WTC11 (cell line): ENCODE measurements around the gene MMP28. TPM values are rescaled to one million over a fixed set of nuclear protein-coding genes. Genes with fewer than 3 reads are reported as not detected.

Experiments used
- ATAC-seq: fragments of 200-7000 bp; cut with Tn5 transposase; 2 replicates; pipeline ENCODE4 v1.10.0; 2021; ENCODE audit warnings: mild to moderate bottlenecking, moderate library complexity
- CTCF ChIA-PET: fragments of 300-600 bp; sonication (Branson Sonifier 250); formaldehyde crosslinking; loops from one replicate; lab custom pipeline; 2021; ENCODE audit warnings: antibody characterized with exemption; lab: Charles Lee
- POLR2A ChIA-PET: fragments of 350-600 bp; sonication (Branson Sonifier 250); formaldehyde crosslinking; loops from one replicate; lab custom pipeline; 2021; ENCODE audit warnings: antibody characterized with exemption; lab: Charles Lee
- DNase-seq: peaks from one replicate; pipeline ENCODE4 v3.0.0; 2021; ENCODE audit warnings: low spot score
- H3K27ac Mint-ChIP-seq: 2 replicates; pipeline ENCODE4 v1.8.0; 2021; ENCODE audit warnings: mixed read lengths
- H3K27me3 Mint-ChIP-seq: 2 replicates; pipeline ENCODE4 v1.8.0; 2021; ENCODE audit warnings: low read depth, mild to moderate bottlenecking, moderate library complexity, mixed read lengths
- H3K36me3 Mint-ChIP-seq: 2 replicates; pipeline ENCODE4 v1.8.0; 2021; ENCODE audit warnings: mixed read lengths
- H3K4me1 Mint-ChIP-seq: 2 replicates; pipeline ENCODE4 v1.8.0; 2022; ENCODE audit warnings: mixed read lengths
- H3K4me3 Mint-ChIP-seq: 2 replicates; pipeline ENCODE4 v1.8.0; 2021; ENCODE audit warnings: mild to moderate bottlenecking, moderate library complexity, mixed read lengths
- H3K9me3 Mint-ChIP-seq: 2 replicates; pipeline ENCODE4 v1.8.0; 2021; ENCODE audit warnings: mixed read lengths
- ATF1 ChIP-seq: sonication (generic); formaldehyde crosslinking; IDR thresholded peaks from 2 replicates; pipeline ENCODE4 v1.8.1; 2023; ENCODE audit warnings: mild to moderate bottlenecking, moderate library complexity, missing genetic modification reagents
- FOXK1 ChIP-seq: sonication (generic); formaldehyde crosslinking; IDR thresholded peaks from 2 replicates; pipeline ENCODE4 v1.8.0; 2022; ENCODE audit warnings: mild to moderate bottlenecking, moderate library complexity, missing genetic modification reagents
- FOXP1 ChIP-seq: sonication (generic); formaldehyde crosslinking; IDR thresholded peaks from 2 replicates; pipeline ENCODE4 v1.8.0; 2022; ENCODE audit warnings: missing genetic modification reagents, mild to moderate bottlenecking, moderate library complexity, borderline replicate concordance
- GABPB1 ChIP-seq: sonication (generic); formaldehyde crosslinking; IDR thresholded peaks from 2 replicates; pipeline ENCODE4 v1.8.1; 2023; ENCODE audit warnings: mild to moderate bottlenecking, missing genetic modification reagents
- MYBL2 ChIP-seq: sonication (generic); formaldehyde crosslinking; IDR thresholded peaks from 2 replicates; pipeline ENCODE4 v1.8.1; 2023; ENCODE audit warnings: mild to moderate bottlenecking, moderate library complexity, missing genetic modification reagents
- NFYB ChIP-seq: sonication (generic); formaldehyde crosslinking; conservative IDR thresholded peaks from 2 replicates; pipeline ENCODE4 v1.8.0; 2022; ENCODE audit warnings: low read depth, missing genetic modification reagents
- SMAD4 ChIP-seq: sonication (generic); formaldehyde crosslinking; IDR thresholded peaks from 2 replicates; pipeline ENCODE4 v1.8.0; 2022; ENCODE audit warnings: mild to moderate bottlenecking, missing genetic modification reagents
- SP1 ChIP-seq: sonication (generic); formaldehyde crosslinking; conservative IDR thresholded peaks from 2 replicates; pipeline ENCODE4 v1.8.1; 2022; ENCODE audit warnings: missing genetic modification reagents
- ZNF396 ChIP-seq: fragments of 250-450 bp; sonication (Bioruptor Pico); IDR thresholded peaks from 2 replicates; pipeline ENCODE4 v1.8.0; 2021; ENCODE audit warnings: mild to moderate bottlenecking, moderate library complexity, borderline replicate concordance
- total RNA-seq: library from RNA; stranded (reverse); gene quantifications from 3 replicates; pipeline ENCODE4 v1.2.3, GENCODE V29; 2021
- TF ChIP-seq, protein P1 (sequence below): sonication (generic); formaldehyde crosslinking; IDR thresholded peaks from 2 replicates; pipeline ENCODE4 v1.8.1; 2023; ENCODE audit warnings: mild to moderate bottlenecking, missing genetic modification reagents, moderate library complexity
- TF ChIP-seq, protein P2 (sequence below): sonication (generic); formaldehyde crosslinking; IDR thresholded peaks from 2 replicates; pipeline ENCODE4 v1.8.0; 2022; ENCODE audit warnings: mild to moderate bottlenecking, missing genetic modification reagents
- TF ChIP-seq, protein P3 (sequence below): sonication (generic); formaldehyde crosslinking; IDR thresholded peaks from 2 replicates; pipeline ENCODE4 v1.8.1; 2022; ENCODE audit warnings: missing genetic modification reagents, borderline replicate concordance
- TF ChIP-seq, protein P4 (sequence below): fragments of 250-450 bp; sonication (Bioruptor Pico); IDR thresholded peaks from 2 replicates; pipeline ENCODE4 v2.1.2; 2022; ENCODE audit warnings: mild to moderate bottlenecking, moderate library complexity
- TF ChIP-seq, protein P5 (sequence below): sonication (generic); formaldehyde crosslinking; IDR thresholded peaks from 2 replicates; pipeline ENCODE4 v1.8.0; 2023; ENCODE audit warnings: mild to moderate bottlenecking, missing genetic modification reagents
- TF ChIP-seq, protein P6 (sequence below): sonication (generic); formaldehyde crosslinking; IDR thresholded peaks from 2 replicates; pipeline ENCODE4 v1.8.1; 2022; ENCODE audit warnings: mild to moderate bottlenecking, moderate library complexity, missing genetic modification reagents
- TF ChIP-seq, protein P7 (sequence below): sonication (generic); formaldehyde crosslinking; IDR thresholded peaks from 2 replicates; pipeline ENCODE4 v1.8.1; 2023; ENCODE audit warnings: mild to moderate bottlenecking, missing genetic modification reagents
- TF ChIP-seq, protein P8 (sequence below): sonication (generic); formaldehyde crosslinking; IDR thresholded peaks from 2 replicates; pipeline ENCODE4 v1.8.0; 2023; ENCODE audit warnings: missing genetic modification reagents

The MMP28 gene
- total RNA-seq, 1 experiment from 2014 or later = 0.22 TPM

DNA sequence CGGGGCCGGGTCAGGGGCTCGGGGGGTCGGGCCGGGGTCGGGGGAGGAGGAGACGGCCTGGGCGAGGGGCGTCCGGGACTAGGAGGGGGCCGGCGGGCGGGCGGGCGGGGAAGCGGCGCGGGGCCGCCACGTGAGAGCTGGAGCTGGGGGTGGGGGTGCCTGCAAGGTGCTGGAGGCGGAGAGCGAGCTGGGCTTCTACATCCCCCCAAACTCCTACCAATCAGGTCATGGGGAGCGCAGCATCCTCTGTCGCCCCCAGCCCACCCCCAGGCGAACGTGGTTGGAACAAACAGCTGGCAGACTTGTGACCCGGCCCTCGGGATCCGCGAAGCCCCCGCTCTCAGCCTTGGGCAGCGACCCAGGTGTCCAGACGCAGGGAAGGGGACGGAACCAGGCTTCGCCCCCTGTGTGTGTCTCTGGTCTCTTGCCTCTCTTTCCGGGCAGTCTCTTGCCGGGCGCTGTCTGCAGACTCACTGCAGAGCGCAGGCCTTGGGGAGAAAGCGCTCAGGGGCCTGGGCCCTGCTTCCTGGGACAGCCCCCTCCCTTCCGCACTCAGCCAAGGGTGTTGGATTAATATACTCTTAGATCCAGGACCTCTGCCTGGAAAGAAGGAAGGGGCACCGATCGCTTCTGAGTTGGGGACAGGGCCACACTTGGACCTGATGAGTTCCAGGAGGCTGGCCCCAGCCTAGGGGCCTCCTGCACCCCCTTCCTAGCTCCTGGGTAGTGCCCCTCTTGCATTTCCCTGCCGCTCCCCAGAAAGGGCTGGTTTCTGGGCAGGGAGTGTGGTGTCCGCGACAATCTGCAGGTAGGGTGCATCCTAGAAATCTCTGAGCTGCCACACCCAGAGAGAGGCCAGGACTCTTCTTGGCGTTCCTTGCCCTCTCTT lies 63.3 kb downstream of the MMP28 start:
- Mint-ChIP-seq H3K4me3 (peak overlapping the region; percentile 85), H3K4me1 (peaks cover 35% of the 10 kb centered on the region), H3K27ac (no peak overlapping the region), H3K36me3 (no peaks in the 10 kb centered on the region), H3K27me3 (peaks cover 16% of the 10 kb centered on the region), H3K9me3 (no peaks in the 10 kb centered on the region)
- no peak for DNase-seq
- CTCF ChIA-PET = interaction anchor here (0.9 to 8.1 kb wide), 10 partner anchors 9 to 139 kb away, joined by 3 to 85 read pairs (median 10); partner anchors contain the start of gene TAF15
- POLR2A ChIA-PET = interaction anchor here (0.5 to 1.6 kb wide), 5 partner anchors 7 to 116 kb away, joined by 3 to 7 read pairs (median 3); partner anchors contain the start of gene TAF15
- TF ChIP-seq ATF1 (CRISPR knock-in tag) = no peak
- TF ChIP-seq, protein P1, sequence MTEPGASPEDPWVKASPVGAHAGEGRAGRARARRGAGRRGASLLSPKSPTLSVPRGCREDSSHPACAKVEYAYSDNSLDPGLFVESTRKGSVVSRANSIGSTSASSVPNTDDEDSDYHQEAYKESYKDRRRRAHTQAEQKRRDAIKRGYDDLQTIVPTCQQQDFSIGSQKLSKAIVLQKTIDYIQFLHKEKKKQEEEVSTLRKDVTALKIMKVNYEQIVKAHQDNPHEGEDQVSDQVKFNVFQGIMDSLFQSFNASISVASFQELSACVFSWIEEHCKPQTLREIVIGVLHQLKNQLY (CRISPR knock-in tag) = no peak
- TF ChIP-seq, protein P2, sequence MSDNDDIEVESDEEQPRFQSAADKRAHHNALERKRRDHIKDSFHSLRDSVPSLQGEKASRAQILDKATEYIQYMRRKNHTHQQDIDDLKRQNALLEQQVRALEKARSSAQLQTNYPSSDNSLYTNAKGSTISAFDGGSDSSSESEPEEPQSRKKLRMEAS (CRISPR knock-in tag) = peak; percentile 2; the same call in 1 of the 2 replicates
- peak; percentile 32 for ATAC-seq

DNA sequence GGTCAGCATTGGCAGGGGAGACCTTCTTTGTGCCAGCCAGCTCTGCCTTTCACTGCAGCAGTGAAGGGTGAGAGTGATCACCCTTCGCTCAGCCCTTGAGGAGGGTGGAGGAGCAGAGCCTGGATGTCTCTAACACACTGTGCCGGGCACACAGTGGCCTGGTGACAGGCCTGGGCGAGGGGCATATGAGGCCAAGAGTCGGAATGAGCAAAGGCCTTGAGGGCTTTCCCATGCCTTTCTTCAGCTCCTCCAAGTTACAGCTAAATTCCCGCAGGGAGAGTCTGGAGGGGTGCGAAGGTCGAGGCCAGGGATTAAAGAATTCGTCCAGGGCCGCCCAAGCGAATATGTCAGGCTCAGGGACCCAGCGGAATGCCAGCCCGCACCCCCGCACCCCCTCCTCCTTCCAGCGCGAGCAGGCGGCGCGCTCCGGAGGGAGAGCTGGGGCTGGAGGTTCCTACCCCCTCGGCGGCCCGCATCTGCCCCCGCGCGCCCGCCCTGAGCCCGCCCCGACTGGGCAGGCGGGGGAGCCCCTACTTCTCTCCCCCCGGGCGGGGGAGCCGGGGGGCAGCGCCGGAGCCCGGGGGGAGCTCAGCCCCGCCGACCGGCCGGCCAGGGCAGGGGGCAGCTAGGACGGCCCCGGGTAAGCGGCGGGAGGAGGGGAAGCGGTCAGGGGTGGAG lies 64.1 kb downstream of the MMP28 start, which contains the start of gene RASL10B:
TSS of gene RASL10B (plus strand) at position 401 of the 678 bp plus-strand sequence. CDS start 3,546 bp downstream, outside the sequence.
- peak; percentile 80 for DNase-seq
- peaks cover 16% of the 10 kb centered on the region for H3K27me3 Mint-ChIP-seq
- POLR2A ChIA-PET = interaction anchor here (1.0 to 1.6 kb wide), 2 partner anchors 8 to 77 kb away, joined by 3 to 7 read pairs; partner anchors contain the start of gene TAF15
- H3K4me1 Mint-ChIP-seq = peaks cover 39% of the 10 kb centered on the region
- no peak within 1 kb of the TSS for H3K27ac Mint-ChIP-seq
- CTCF ChIA-PET = interaction anchor here (0.9 to 8.1 kb wide), 11 partner anchors 9 to 140 kb away, joined by 3 to 85 read pairs (median 7); partner anchors contain the start of gene TAF15
- H3K4me3 Mint-ChIP-seq = peak within 1 kb of the TSS; percentile 85
- H3K36me3 Mint-ChIP-seq = no peaks in the 10 kb centered on the region
- ATAC-seq = peak; percentile 75
- H3K9me3 Mint-ChIP-seq = no peaks in the 10 kb centered on the region
- TF ChIP-seq, protein P3, sequence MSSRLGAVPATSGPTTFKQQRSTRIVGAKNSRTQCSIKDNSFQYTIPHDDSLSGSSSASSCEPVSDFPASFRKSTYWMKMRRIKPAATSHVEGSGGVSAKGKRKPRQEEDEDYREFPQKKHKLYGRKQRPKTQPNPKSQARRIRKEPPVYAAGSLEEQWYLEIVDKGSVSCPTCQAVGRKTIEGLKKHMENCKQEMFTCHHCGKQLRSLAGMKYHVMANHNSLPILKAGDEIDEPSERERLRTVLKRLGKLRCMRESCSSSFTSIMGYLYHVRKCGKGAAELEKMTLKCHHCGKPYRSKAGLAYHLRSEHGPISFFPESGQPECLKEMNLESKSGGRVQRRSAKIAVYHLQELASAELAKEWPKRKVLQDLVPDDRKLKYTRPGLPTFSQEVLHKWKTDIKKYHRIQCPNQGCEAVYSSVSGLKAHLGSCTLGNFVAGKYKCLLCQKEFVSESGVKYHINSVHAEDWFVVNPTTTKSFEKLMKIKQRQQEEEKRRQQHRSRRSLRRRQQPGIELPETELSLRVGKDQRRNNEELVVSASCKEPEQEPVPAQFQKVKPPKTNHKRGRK (CRISPR knock-in tag) = no peak
- TF ChIP-seq, protein P4, sequence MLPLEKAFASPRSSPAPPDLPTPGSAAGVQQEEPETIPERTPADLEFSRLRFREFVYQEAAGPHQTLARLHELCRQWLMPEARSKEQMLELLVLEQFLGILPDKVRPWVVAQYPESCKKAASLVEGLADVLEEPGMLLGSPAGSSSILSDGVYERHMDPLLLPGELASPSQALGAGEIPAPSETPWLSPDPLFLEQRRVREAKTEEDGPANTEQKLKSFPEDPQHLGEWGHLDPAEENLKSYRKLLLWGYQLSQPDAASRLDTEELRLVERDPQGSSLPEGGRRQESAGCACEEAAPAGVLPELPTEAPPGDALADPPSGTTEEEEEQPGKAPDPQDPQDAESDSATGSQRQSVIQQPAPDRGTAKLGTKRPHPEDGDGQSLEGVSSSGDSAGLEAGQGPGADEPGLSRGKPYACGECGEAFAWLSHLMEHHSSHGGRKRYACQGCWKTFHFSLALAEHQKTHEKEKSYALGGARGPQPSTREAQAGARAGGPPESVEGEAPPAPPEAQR = no peak
- TF ChIP-seq SP1 (CRISPR knock-in tag) (peak; percentile 49; the same call in 1 of the 2 replicates), MYBL2 (peak; percentile 47; the same call in 1 of the 2 replicates), ZNF396 (no peak), GABPB1 (CRISPR knock-in tag) (no peak), SMAD4 (CRISPR knock-in tag) (no peak), FOXK1 (CRISPR knock-in tag) (no peak), NFYB (CRISPR knock-in tag) (no peak), FOXP1 (CRISPR knock-in tag) (peak; percentile 46; the same call in 1 of the 2 replicates)
- TF ChIP-seq, protein P5, sequence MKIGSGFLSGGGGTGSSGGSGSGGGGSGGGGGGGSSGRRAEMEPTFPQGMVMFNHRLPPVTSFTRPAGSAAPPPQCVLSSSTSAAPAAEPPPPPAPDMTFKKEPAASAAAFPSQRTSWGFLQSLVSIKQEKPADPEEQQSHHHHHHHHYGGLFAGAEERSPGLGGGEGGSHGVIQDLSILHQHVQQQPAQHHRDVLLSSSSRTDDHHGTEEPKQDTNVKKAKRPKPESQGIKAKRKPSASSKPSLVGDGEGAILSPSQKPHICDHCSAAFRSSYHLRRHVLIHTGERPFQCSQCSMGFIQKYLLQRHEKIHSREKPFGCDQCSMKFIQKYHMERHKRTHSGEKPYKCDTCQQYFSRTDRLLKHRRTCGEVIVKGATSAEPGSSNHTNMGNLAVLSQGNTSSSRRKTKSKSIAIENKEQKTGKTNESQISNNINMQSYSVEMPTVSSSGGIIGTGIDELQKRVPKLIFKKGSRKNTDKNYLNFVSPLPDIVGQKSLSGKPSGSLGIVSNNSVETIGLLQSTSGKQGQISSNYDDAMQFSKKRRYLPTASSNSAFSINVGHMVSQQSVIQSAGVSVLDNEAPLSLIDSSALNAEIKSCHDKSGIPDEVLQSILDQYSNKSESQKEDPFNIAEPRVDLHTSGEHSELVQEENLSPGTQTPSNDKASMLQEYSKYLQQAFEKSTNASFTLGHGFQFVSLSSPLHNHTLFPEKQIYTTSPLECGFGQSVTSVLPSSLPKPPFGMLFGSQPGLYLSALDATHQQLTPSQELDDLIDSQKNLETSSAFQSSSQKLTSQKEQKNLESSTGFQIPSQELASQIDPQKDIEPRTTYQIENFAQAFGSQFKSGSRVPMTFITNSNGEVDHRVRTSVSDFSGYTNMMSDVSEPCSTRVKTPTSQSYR (CRISPR knock-in tag) = no peak
- TF ChIP-seq, protein P6, sequence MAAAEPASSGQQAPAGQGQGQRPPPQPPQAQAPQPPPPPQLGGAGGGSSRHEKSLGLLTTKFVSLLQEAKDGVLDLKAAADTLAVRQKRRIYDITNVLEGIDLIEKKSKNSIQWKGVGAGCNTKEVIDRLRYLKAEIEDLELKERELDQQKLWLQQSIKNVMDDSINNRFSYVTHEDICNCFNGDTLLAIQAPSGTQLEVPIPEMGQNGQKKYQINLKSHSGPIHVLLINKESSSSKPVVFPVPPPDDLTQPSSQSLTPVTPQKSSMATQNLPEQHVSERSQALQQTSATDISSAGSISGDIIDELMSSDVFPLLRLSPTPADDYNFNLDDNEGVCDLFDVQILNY (CRISPR knock-in tag) = peak; percentile 60; the same call in 1 of the 2 replicates
- TF ChIP-seq, protein P7, sequence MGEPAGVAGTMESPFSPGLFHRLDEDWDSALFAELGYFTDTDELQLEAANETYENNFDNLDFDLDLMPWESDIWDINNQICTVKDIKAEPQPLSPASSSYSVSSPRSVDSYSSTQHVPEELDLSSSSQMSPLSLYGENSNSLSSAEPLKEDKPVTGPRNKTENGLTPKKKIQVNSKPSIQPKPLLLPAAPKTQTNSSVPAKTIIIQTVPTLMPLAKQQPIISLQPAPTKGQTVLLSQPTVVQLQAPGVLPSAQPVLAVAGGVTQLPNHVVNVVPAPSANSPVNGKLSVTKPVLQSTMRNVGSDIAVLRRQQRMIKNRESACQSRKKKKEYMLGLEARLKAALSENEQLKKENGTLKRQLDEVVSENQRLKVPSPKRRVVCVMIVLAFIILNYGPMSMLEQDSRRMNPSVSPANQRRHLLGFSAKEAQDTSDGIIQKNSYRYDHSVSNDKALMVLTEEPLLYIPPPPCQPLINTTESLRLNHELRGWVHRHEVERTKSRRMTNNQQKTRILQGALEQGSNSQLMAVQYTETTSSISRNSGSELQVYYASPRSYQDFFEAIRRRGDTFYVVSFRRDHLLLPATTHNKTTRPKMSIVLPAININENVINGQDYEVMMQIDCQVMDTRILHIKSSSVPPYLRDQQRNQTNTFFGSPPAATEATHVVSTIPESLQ (CRISPR knock-in tag) = no peak
- TF ChIP-seq, protein P8, sequence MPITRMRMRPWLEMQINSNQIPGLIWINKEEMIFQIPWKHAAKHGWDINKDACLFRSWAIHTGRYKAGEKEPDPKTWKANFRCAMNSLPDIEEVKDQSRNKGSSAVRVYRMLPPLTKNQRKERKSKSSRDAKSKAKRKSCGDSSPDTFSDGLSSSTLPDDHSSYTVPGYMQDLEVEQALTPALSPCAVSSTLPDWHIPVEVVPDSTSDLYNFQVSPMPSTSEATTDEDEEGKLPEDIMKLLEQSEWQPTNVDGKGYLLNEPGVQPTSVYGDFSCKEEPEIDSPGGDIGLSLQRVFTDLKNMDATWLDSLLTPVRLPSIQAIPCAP (CRISPR knock-in tag) = no peak
